ENCODE data around the gene N4BP2L2.

Gene N4BP2L2

DNA sequence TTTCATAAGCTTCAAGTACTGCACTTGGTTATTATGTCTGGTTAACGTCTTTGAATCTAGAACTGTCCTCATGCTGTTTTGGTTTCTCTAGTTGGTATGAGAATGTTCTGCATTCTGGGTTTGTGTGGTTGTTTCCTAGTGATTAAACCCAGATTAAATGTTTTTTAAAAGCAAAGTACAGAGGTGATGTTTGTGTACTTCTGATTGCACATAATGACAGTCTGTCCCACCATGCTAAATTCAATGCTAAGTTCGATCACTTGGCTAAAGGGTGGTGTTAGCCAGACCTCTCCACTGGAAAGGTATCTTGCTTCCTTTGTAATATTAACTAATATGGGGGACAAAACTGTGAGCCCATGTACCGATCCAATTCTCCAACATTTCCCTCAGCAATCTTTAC, 125.3 kb downstream of the N4BP2L2 start:
- H3K4me3 ChIP-seq (ENCODE audit: low read length), result no peak overlapping the region

DNA sequence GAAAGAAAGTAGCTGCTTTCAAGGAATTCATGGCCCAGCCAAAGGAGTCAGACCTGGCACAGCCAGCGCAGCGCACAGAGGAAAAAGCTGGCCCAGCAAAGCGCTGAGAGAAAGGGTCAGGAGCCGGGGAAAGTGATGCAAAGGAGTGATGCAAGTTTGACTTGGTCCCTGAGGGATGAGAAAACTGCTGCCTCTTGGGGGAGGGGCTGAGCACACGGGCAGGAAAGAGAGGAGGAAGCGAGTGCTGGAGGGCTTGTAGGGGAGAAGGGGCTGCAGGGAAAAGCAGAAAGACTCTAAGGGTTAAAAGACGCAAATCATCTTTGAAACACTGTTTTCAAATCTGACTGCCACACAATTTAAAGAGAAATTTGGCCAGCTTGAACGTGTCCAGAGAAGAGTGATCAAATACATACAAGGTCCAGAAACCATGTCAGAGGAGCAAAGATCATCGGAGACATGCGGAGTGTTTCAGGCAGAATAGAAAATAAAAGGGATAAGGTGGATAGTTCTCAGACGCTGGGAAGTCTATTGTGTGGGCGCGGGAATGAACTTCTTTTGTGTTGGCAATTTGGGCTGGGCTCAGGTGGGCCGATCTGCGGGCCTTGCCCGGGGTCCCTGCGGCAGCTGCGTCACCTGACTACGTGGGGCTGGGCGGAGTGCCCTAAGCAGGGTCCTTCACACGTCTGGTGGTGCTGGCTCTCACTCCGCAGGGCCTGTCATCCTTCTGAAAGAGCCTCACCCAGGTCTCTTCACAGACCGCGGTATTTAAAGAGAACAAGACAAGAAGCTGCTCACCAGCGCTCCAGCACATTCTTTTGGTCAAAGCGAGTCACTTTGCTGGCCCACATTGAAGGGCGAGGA, 128.8 kb downstream of the N4BP2L2 start:
- TF ChIP-seq ZNF274 (IDR thresholded peaks at IDR 0.05; ENCODE audit: low read depth, low read length), result no peak
- H3K4me3 ChIP-seq (ENCODE audit: low read length), result no peak overlapping the region

More for the DNA sequence above, 125.3 kb downstream of the N4BP2L2 start:
- TF ChIP-seq ZNF274 (IDR thresholded peaks at IDR 0.05; ENCODE audit: low read depth, low read length), result no peak

DNA sequence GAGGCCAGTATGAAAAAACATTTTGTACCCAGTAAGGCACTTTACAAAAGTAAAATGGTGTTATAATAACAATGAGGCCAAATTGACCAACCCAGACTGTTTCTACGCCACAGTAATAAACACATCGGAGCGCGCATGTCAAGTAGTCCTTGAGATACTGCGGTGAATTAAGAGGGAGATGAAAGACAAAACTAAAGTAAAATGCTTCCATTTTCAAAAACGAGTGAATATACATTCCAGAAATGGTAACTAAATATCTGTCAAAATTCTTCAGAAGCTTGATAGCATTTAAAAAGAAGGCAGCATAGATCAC, 129.6 kb downstream of the N4BP2L2 start:
- no peak overlapping the region for H3K4me3 ChIP-seq (ENCODE audit: low read length)

DNA sequence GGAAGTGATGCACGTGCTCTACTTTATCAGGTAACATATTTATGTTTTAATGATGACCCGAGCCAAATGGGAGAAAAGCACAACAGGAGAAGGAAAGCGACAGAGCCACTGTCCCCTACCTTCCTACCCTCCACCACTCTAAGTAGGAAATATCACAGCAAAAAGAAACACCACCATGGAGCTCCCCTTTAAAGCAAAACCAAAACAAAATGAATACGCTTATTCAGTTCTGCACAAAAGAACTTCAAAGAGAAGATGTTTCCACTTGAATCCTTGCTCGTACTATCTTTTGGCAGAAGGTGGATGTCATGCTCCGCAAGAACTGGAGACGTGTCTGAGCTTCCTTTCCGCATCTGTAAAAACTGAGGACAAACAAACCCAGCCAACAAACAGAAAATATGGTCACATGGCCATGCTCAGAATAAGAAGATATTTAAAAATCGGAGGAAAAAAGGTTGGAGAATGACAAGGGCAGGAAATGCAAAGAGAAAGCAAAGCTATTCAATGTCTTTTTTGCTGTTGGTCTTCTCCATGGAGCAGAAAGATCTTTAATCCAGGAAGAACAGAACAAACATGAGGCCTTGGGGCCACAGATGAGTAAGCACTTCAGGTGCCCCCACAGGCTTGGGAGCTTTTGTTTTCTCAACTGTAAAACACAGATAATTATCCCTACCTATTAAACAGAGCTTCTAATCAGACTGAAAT, 130.1 kb downstream of the N4BP2L2 start:
- no peak overlapping the region for H3K4me3 ChIP-seq (ENCODE audit: low read length)
- TF ChIP-seq ZNF274 (IDR thresholded peaks at IDR 0.05; ENCODE audit: low read depth, low read length), result no peak

More for the DNA sequence above, 129.6 kb downstream of the N4BP2L2 start:
- no peak for TF ChIP-seq ZNF274 (IDR thresholded peaks at IDR 0.05; ENCODE audit: low read depth, low read length)

DNA sequence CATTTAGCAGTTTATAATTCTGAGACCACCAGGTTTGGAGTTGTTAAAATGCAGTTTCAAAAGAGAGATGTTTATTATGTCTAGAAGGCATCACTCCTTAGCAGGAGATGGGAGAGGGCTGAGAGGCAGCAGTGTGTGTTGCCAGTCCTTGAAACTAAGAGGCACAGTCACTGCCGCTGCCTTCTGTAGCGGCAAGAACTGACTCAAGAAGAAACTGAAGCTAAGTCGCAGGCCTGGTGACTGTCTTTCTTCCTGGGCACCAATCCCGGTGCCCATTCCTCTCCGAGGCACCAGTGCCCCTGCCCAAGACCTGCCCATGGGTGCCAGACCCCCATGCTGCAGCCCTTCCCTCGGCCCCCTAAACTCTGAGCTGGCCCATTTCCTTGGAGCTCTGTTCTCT, 130.7 kb downstream of the N4BP2L2 start:
- no peak overlapping the region for H3K4me3 ChIP-seq (ENCODE audit: low read length)
- TF ChIP-seq ZNF274 (IDR thresholded peaks at IDR 0.05; ENCODE audit: low read depth, low read length), result no peak

DNA sequence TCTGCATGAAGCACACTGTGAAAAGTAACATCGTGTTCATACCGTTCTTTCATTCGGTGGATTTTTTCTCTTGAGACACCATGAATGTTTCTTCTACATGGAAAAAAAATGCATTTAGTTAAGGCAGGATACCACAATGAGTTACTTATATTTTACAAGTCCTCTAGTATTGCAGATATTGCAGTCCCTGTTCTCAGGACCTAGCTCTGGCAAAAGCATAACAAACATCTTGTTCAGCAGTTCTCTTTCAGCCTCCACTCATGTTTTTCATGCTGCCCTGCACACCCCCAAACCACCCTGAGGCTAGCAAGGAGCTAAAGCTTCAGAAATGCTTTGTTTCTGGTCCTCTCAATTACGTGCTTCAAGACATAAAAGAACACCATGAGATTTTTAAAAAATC, 135.5 kb downstream of the N4BP2L2 start:
- TF ChIP-seq ZNF274 (IDR thresholded peaks at IDR 0.05; ENCODE audit: low read depth, low read length), result no peak
- H3K4me3 ChIP-seq (ENCODE audit: low read length), result no peak overlapping the region

DNA sequence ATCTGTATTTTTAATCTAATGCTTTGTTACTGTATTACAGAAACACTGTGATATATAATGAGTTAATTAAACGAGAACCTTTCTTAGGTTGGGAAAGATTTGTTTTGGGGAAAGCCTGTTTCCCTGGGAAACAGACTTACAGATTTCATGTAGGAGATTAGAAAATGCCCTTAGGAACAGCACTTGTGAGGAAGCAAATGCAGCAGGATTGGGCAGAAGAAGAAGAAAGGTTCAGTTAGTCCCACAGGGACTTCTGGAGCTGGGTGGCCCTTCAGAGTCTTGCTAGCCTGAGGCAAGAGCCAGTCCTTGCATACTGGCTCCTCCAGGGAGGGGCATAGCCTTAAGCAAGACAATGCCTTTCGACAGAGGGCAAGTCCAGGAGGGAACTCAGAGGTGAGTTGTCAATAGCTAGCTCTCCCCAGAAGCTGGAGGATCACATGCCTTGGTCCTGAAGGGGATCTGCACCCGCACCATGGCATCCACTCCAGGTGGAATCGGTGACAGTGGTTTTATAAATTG, 147.4 kb downstream of the N4BP2L2 start:
- no peak overlapping the region for H3K4me3 ChIP-seq (ENCODE audit: low read length)
- TF ChIP-seq ZNF274 (IDR thresholded peaks at IDR 0.05; ENCODE audit: low read depth, low read length), result no peak

DNA sequence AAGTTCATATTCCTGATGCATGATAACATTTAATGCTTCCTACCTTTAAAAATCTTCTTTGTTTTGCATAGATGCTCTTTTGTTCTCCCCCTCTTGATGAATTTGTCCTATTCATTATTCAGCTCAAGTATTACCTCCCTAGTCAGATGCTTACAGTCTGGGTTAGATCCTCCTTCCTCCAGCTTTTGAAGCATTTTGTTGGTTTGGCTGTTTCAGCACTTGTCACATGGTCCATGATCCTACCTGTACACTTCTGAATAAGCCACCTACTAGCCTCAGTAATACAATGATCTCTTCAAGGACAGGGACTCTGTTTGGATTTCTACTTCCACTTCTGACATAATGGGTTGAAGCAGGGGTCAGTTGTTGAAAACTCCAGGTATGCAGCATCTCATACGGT, 148.1 kb downstream of the N4BP2L2 start:
- H3K4me3 ChIP-seq (ENCODE audit: low read length), result no peak overlapping the region
- no peak for TF ChIP-seq ZNF274 (IDR thresholded peaks at IDR 0.05; ENCODE audit: low read depth, low read length)

DNA sequence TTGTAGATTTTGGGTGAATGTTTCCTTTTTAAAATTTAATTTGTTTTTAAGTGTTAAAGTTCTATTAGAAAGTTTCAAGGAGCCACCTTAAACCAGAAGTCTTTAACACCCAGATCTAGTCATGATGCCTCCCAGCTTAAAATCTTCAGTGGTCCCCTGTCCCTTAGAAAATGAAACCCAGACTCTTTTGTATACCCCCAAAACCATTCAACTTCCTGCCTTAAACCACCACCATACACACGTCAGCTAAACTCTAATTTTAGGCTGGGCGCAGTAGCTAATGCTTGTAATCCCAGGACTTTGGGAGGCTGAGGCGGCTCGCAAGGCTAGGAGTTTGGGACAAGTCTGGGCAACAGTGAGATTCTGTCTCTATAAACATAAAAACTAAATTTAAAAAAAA, 148.5 kb downstream of the N4BP2L2 start:
- no peak for TF ChIP-seq ZNF274 (IDR thresholded peaks at IDR 0.05; ENCODE audit: low read depth, low read length)
- no peak overlapping the region for H3K4me3 ChIP-seq (ENCODE audit: low read length)

DNA sequence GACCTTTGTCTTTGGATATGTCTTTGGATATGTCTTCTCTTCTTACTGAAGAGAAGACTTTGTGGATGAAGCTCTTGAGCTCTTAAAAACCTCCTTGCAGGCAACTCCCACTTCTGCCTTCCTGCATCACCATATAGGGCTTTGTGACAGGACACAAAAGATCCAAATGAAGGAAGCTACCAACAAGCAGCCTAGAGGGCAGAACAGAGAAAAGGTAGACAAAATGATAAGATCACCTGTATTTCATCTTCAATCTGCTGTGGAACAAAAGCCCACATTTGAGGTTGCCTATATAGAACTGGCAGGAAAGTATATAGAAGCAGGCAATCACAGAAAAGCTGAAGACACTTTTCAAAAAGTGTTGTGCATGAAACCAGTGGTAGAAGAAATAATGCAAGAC, 153.2 kb downstream of the N4BP2L2 start:
- H3K4me3 ChIP-seq (ENCODE audit: low read length), result no peak overlapping the region
- no peak for TF ChIP-seq ZNF274 (IDR thresholded peaks at IDR 0.05; ENCODE audit: low read depth, low read length)

DNA sequence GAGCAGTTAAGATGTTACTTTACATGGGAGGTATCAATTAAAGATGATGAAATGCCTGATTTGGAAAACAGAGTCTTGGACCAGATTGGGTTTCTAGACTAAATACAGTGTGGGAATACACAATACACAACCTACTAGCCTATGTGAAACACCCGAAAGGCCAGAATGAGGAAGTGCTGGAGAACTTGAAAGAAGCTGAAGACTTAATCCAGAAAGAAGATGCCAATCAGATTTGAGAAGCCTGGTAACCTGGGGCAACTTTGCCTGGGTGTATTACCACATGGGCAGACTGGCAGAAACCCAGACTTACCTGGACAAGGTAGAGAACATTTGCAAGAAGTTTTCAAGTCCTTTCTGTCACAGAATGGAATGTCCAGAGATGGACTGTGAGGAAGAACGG, 153.9 kb downstream of the N4BP2L2 start:
- TF ChIP-seq ZNF274 (IDR thresholded peaks at IDR 0.05; ENCODE audit: low read depth, low read length), result no peak
- no peak overlapping the region for H3K4me3 ChIP-seq (ENCODE audit: low read length)

DNA sequence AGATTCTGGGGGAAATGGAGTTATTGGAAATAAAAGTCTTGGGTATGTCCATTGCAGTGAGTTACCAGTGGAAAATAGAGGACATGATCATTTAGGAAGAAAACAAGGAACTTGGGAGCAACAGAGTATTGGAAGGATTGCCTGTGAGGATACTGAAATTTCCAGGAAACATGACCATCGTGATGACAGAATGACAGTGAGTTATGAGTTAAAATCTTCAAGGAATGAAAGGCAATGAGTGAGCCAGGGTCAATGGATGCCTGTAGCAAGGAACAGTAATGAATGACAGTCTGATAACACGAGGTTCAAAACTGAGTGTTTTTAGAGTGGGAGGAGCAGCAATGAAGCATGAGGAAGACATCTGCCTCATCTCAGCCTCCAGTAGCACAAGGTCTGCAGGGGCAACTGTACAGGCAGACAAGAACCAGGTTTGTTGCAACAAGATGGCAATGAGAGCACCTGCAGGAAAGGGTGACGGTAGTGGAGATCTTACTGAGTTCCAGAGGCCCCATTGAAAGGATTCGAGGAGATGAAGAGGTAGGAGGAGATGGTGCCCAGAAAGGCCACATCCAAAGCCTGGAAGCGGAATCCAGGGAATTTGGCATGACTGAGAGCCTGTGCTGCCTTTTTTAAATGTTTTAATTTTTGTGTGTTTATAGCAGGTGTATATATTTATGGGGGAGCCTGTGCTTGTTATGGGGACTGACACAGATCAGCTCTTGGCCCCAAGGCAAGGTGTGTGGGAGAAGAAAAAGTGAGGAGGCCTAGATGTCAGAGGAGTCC, 154.6 kb downstream of the N4BP2L2 start:
- no peak overlapping the region for H3K4me3 ChIP-seq (ENCODE audit: low read length)
- no peak for TF ChIP-seq ZNF274 (IDR thresholded peaks at IDR 0.05; ENCODE audit: low read depth, low read length)
